Type B pancreatic cell (in vitro differentiated cells): ENCODE data around the gene NUDT7. TPM values are rescaled to one million over a fixed set of nuclear protein-coding genes. Genes with fewer than 3 reads are reported as not detected.

Experiments
- DNase-seq: peaks from one replicate; pipeline ENCODE4 v3.0.0; 2021; ENCODE audit warnings: mixed read lengths; ENCODE audit not compliant: unreplicated experiment; ENCODE audit errors: extremely low spot score
- H3K27ac Mint-ChIP-seq: 2 replicates; pipeline ENCODE4 v1.8.0; 2021; ENCODE audit warnings: mild to moderate bottlenecking, mixed read lengths
- H3K27me3 Mint-ChIP-seq: 2 replicates; pipeline ENCODE4 v1.8.0; 2021; ENCODE audit warnings: mixed read lengths
- H3K36me3 Mint-ChIP-seq: 2 replicates; pipeline ENCODE4 v1.8.0; 2021; ENCODE audit warnings: mixed read lengths
- H3K4me1 Mint-ChIP-seq: one replicate; pipeline ENCODE4 v1.8.0; 2021; ENCODE audit warnings: mixed read lengths; ENCODE audit not compliant: unreplicated experiment
- H3K4me3 Mint-ChIP-seq: 2 replicates; pipeline ENCODE4 v1.8.0; 2021; ENCODE audit warnings: mild to moderate bottlenecking, mixed read lengths
- H3K9me3 Mint-ChIP-seq: 2 replicates; pipeline ENCODE4 v1.8.0; 2021; ENCODE audit warnings: mixed read lengths
- total RNA-seq: library from RNA; stranded (reverse); gene quantifications from 2 replicates; pipeline ENCODE4 v1.2.1, GENCODE V29; 2021; ENCODE audit warnings: low replicate concordance
- TF ChIP-seq, protein P1 (sequence below): fragments of 200-600 bp; sonication (generic); conservative IDR thresholded peaks from 2 replicates; pipeline ENCODE4 v1.5.0; 2021; ENCODE audit warnings: antibody characterized with exemption, mild to moderate bottlenecking

The NUDT7 gene
- total RNA-seq, 1 donor from 2014 or later, result 4.8 TPM

- no peaks in the 10 kb centered on the region for H3K4me1 Mint-ChIP-seq
- peaks cover 4% of the 10 kb centered on the region for H3K36me3 Mint-ChIP-seq
- no peak overlapping the region for H3K27ac Mint-ChIP-seq
- peaks cover 5% of the 10 kb centered on the region for H3K9me3 Mint-ChIP-seq
- no peak overlapping the region for H3K4me3 Mint-ChIP-seq
- DNase-seq, result no peak
- H3K27me3 Mint-ChIP-seq, result no peaks in the 10 kb centered on the region
- TF ChIP-seq, protein P1, sequence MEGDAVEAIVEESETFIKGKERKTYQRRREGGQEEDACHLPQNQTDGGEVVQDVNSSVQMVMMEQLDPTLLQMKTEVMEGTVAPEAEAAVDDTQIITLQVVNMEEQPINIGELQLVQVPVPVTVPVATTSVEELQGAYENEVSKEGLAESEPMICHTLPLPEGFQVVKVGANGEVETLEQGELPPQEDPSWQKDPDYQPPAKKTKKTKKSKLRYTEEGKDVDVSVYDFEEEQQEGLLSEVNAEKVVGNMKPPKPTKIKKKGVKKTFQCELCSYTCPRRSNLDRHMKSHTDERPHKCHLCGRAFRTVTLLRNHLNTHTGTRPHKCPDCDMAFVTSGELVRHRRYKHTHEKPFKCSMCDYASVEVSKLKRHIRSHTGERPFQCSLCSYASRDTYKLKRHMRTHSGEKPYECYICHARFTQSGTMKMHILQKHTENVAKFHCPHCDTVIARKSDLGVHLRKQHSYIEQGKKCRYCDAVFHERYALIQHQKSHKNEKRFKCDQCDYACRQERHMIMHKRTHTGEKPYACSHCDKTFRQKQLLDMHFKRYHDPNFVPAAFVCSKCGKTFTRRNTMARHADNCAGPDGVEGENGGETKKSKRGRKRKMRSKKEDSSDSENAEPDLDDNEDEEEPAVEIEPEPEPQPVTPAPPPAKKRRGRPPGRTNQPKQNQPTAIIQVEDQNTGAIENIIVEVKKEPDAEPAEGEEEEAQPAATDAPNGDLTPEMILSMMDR, result no peak
These were observed 17.2 kb downstream of the NUDT7 start for GRCh38 chr16:77739559-77739892.

GRCh38 chr16:77744141-77744540, 21.8 kb downstream of the NUDT7 start:
- H3K36me3 Mint-ChIP-seq, result no peaks in the 10 kb centered on the region
- H3K27me3 Mint-ChIP-seq, result no peaks in the 10 kb centered on the region
- no peak overlapping the region for H3K27ac Mint-ChIP-seq
- TF ChIP-seq, protein P1, result no peak
- no peak for DNase-seq
- no peaks in the 10 kb centered on the region for H3K9me3 Mint-ChIP-seq
- no peak overlapping the region for H3K4me3 Mint-ChIP-seq
- H3K4me1 Mint-ChIP-seq, result no peaks in the 10 kb centered on the region

GRCh38 chr16:77745972-77746371, 23.7 kb downstream of the NUDT7 start:
- H3K27me3 Mint-ChIP-seq, result peaks cover 8% of the 10 kb centered on the region
- no peaks in the 10 kb centered on the region for H3K4me1 Mint-ChIP-seq
- H3K36me3 Mint-ChIP-seq, result no peaks in the 10 kb centered on the region
- H3K4me3 Mint-ChIP-seq, result no peak overlapping the region
- H3K9me3 Mint-ChIP-seq, result no peaks in the 10 kb centered on the region
- DNase-seq, result no peak
- TF ChIP-seq, protein P1, result no peak
- H3K27ac Mint-ChIP-seq, result no peak overlapping the region

DNA sequence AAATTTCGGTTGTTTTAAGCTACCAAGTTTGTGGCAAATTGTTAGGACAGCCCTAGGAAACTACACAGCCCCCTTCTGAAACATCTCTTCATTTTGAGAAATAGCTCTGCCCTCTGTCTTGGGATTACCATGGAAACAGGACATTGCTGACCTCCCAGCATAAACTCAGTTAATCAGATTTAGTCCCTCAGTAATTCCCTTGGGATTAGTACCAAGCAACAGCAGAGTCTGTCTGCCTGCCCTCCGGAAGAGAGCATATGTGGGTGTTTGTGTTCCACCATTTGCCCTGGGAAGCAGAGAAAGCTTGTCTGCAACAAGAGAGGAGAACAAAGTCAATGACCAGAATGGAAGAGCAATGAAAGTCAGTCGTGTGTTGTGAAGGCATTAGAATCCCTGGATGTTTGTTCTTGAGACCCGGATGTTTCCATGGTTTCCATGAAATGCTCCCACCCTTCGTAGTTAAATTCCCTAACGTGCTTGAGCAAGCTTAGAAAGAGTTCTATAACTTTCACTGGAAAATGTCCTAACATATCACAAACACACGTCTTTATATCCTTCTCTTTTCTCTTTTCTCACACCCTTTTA, 26.2 kb downstream of the NUDT7 start:
- H3K4me1 Mint-ChIP-seq, result no peaks in the 10 kb centered on the region
- H3K27me3 Mint-ChIP-seq, result peaks cover 18% of the 10 kb centered on the region
- DNase-seq, result no peak
- TF ChIP-seq, protein P1, result no peak
- no peak overlapping the region for H3K4me3 Mint-ChIP-seq
- H3K36me3 Mint-ChIP-seq, result no peaks in the 10 kb centered on the region
- no peaks in the 10 kb centered on the region for H3K9me3 Mint-ChIP-seq
- no peak overlapping the region for H3K27ac Mint-ChIP-seq

- TF ChIP-seq, protein P1, result no peak
- Mint-ChIP-seq H3K27ac (no peak overlapping the region), H3K4me3 (no peak overlapping the region), H3K36me3 (no peaks in the 10 kb centered on the region), H3K9me3 (no peaks in the 10 kb centered on the region), H3K27me3 (peaks cover 23% of the 10 kb centered on the region), H3K4me1 (no peaks in the 10 kb centered on the region)
- no peak for DNase-seq
These were observed 27.1 kb downstream of the NUDT7 start for GRCh38 chr16:77749415-77749814.

- H3K27me3 Mint-ChIP-seq, result peaks cover 19% of the 10 kb centered on the region
- H3K4me3 Mint-ChIP-seq, result no peak overlapping the region
- H3K4me1 Mint-ChIP-seq, result peaks cover 4% of the 10 kb centered on the region
- H3K9me3 Mint-ChIP-seq, result peaks cover 9% of the 10 kb centered on the region
- TF ChIP-seq, protein P1, result no peak
- H3K27ac Mint-ChIP-seq, result no peak overlapping the region
- DNase-seq, result no peak
- H3K36me3 Mint-ChIP-seq, result no peaks in the 10 kb centered on the region
These were observed 35.7 kb downstream of the NUDT7 start for GRCh38 chr16:77758046-77758445.
